G401 (cell line): ENCODE data around the gene EPHA4. TPM values are rescaled to one million over a fixed set of nuclear protein-coding genes. Genes with fewer than 3 reads are reported as not detected.

Experiments used
- DNase-seq: peaks from one replicate; pipeline ENCODE4 v3.0.0-alpha.2; 2015; ENCODE audit warnings: low spot score
- in situ Hi-C: cut with HindIII; loops from 2 replicates; pipeline ENCODE4 v1.10.0; 2016; ENCODE audit warnings: low sequenced_read_pairs, mixed read lengths
- total RNA-seq: library from RNA; depleted of rRNA; stranded (reverse); fragments of >200 nt; shearing (Covaris generic); gene quantifications from 2 replicates; pipeline ENCODE4 v1.2.3, GENCODE V29; 2014

EPHA4 gene
- total RNA-seq, 1 experiment from 2014 or later, result not detected

DNA sequence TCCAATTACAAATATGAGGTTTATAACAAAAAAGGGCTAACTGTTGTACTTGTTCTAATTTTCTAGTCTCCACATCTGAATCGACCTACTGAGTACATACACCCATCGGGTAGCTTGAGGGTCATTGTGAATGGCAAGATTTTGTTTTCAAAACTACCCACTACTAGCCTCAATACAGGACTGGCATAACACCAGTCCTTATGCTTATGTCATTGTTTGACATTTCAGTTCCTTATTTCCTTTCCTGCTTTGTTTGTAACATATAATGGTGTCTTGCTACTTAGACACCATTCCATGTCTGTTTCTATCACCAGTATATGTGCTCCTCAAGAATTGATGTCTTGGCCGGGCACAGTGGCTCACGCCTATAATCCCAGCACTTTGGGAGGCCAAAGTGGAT, 86.0 kb downstream of the EPHA4 start:
- DNase-seq, result no peak
- in situ Hi-C loops, result no loop called here

GRCh38 chr2:221485503-221485870, 86.6 kb downstream of the EPHA4 start:
- DNase-seq, result no peak
- in situ Hi-C loops, result no loop called here

- peak; percentile 81 for DNase-seq
- in situ Hi-C loops, result no loop called here
These were observed 87.2 kb downstream of the EPHA4 start for GRCh38 chr2:221484761-221485502.

GRCh38 chr2:221482666-221483455, 89.2 kb downstream of the EPHA4 start:
- in situ Hi-C loops, result no loop called here

GRCh38 chr2:221480821-221481220, 91.3 kb downstream of the EPHA4 start:
- DNase-seq, result no peak
- in situ Hi-C loops, result no loop called here

More at GRCh38 chr2:221482666-221483455, 89.2 kb downstream of the EPHA4 start:
- DNase-seq, result peak; percentile 89

GRCh38 chr2:221480163-221480562, 91.9 kb downstream of the EPHA4 start:
- in situ Hi-C loops, result no loop called here
- DNase-seq, result no peak

GRCh38 chr2:221478485-221478863, 93.6 kb downstream of the EPHA4 start:
- in situ Hi-C loops, result no loop called here
- DNase-seq, result no peak

- in situ Hi-C loops, result no loop called here
- no peak for DNase-seq
These were observed 94.2 kb downstream of the EPHA4 start for GRCh38 chr2:221477714-221478484.

DNA sequence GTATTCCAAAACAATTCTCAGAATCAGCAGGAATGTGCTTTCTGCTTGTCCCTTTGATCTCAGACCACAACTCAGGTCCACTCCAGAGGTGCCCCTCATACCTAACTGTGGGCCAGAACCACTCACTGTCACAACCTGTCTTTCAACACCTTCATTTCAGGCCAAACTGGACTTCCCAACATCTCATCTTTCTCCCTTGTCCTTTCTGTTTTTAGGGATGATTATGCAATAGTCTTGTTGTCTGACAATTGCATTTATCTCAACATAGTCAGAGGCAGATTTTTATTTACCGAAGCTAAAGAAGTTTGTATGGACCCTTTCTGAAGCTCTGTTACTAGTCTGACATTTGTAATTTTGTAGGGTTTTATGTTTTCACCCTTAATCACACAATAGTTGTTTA, 95.9 kb downstream of the EPHA4 start:
- in situ Hi-C loops, result no loop called here
- no peak for DNase-seq

- in situ Hi-C loops, result no loop called here
- no peak for DNase-seq
These were observed 98.7 kb downstream of the EPHA4 start for GRCh38 chr2:221473451-221473850.

- in situ Hi-C loops, result no loop called here
- no peak for DNase-seq
These were observed 103.8 kb downstream of the EPHA4 start for GRCh38 chr2:221468317-221468716.

DNA sequence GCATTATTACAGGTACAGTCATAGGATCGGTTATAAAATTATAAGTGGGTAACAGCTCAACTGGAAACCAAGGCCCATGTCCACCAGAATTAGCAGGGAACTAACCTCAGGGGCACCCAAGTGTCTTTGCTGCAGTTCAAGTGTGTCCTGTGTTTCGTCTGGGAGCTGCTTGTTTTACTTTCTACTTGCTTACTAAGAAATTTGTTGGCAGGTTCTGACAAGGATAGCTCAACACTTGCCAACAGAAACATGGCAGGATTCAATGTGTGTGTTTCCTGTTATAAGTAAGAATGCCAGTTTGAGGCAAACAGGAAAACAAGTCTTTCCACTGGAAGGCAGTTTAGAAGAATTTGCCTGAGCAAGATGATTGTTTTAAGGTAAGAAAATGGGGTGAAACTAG, 104.5 kb downstream of the EPHA4 start:
- no peak for DNase-seq
- in situ Hi-C loops, result no loop called here

GRCh38 chr2:221466744-221467143, 105.4 kb downstream of the EPHA4 start:
- DNase-seq, result no peak
- in situ Hi-C loops, result no loop called here

DNA sequence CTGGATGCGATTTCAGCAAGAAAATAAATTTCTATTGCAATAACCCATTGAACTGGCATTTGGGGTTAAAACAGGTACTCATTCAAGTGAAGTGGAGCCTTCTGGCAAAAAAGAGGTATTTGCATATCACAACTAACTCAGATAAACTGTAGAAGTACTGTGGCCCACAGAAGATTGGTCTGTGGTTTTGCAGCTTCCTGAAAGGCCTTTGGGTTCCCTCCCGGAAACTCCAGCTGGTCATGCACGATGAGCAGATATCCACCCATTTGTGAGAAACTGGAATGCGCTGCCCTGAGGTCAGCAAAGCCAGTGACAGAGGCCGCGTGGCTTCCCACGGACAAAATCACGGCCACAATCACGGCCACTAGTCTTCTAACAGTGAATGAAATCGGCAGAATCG, 106.3 kb downstream of the EPHA4 start:
- in situ Hi-C loops, result no loop called here
- no peak for DNase-seq

- DNase-seq, result no peak
- in situ Hi-C loops, result no loop called here
These were observed 107.1 kb downstream of the EPHA4 start for GRCh38 chr2:221464971-221465370.

- in situ Hi-C loops, result no loop called here
- no peak for DNase-seq
These were observed 108.7 kb downstream of the EPHA4 start for GRCh38 chr2:221463241-221463896.

- DNase-seq, result no peak
- in situ Hi-C loops, result no loop called here
These were observed 110.2 kb downstream of the EPHA4 start for GRCh38 chr2:221461901-221462300.

DNA sequence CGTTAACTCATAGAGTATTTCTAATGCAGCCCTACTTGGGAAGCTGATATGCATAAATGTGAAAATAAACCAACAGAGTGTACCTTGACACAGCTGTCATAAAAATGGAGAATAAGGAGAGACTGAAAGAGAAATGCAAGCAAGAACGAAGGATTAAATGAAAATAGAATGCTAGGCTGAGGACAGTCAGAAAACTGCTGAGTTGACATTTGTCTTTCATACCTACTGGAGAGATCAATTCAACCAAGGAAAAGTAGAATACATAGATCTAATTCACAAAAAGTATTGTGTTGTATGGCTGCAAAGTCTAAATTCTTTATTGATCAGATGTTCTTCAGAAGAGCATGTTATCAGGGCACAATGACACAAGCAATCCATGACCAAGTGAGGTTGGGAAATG, 112.0 kb downstream of the EPHA4 start:
- in situ Hi-C loops, result no loop called here
- no peak for DNase-seq

DNA sequence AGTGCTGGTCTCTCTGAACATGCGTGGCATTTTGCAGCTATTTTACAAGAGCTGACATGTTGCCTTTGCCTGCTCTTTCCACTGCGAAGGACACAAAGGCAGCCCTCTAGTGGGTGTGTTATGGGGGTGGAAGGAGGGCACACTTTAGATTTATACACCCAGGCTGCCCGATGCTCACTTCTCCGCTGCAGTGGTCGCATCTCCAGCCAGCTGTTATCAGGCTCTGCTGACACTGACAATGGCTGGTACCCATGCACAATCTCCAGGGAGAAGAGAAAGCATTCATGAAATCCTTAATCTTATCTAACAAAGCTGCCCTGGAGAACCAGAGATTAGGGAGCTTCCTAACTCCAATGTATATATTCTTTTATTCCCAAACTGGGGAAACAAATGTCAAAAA, 113.5 kb downstream of the EPHA4 start:
- in situ Hi-C loops, result no loop called here

DNA sequence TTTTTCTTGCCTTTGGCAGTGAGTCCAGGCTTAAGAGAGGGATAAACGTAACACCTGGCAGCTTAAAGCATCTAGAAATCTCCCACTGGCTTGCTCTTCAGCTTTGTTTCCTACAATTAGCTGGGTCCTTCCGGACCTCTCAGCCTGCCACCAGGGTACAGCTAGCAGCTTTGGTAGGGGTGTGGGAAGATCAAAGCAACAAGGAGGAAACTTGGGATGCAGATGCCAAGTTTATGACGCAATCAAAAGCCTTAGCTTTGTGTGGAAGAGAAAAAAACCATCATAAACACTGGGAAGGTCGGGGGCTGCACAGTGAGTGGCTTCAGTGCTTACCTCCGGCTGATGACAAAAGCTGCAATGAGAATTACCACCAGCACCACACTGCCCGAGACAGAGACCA, 116.9 kb downstream of the EPHA4 start:
- DNase-seq, result no peak
- in situ Hi-C loops, result no loop called here

More for the DNA sequence above, 113.5 kb downstream of the EPHA4 start:
- no peak for DNase-seq
